NCI-H510A (cell line): ENCODE data around the gene HSD17B1.

Experiments used
- DNase-seq: peaks from one replicate; lab custom pipeline; 2025; lab: John Stamatoyannopoulos, UW

Gene HSD17B1

DNA sequence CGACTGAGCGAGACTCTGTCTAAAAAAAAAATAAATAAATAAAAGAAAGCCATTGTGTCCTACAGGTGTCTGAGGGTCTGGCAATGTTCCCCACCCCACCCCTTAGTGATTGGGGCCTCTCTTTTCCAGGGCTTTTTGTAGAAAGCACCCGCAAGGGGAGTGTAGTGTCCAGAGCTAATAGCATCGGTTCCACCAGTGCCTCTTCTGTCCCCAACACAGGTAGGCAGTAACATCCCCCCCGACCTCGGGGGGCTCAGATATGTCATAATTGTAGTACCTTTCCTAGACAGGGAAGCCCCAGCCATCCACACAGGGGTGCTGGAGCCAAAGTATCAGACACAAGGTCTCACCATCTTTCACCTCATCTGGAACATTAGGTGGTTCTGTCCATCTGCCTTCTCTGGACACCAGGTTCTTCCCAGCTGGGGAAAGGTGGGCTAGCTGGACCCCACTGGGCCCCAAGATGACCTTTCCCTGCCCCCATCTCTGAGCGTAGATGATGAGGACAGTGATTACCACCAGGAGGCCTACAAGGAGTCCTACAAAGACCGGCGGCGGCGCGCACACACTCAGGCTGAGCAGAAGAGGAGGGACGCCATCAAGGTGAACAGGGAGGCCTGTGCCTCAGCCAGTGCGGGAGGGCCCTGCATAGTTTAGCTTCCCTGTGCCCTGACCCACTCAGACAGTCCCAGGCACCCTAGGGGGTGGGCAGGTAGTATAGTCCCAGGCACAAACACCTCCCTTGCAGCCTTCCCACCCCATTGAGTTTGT is 15.8 kb downstream of the HSD17B1 start:
- DNase-seq = no peak

DNA sequence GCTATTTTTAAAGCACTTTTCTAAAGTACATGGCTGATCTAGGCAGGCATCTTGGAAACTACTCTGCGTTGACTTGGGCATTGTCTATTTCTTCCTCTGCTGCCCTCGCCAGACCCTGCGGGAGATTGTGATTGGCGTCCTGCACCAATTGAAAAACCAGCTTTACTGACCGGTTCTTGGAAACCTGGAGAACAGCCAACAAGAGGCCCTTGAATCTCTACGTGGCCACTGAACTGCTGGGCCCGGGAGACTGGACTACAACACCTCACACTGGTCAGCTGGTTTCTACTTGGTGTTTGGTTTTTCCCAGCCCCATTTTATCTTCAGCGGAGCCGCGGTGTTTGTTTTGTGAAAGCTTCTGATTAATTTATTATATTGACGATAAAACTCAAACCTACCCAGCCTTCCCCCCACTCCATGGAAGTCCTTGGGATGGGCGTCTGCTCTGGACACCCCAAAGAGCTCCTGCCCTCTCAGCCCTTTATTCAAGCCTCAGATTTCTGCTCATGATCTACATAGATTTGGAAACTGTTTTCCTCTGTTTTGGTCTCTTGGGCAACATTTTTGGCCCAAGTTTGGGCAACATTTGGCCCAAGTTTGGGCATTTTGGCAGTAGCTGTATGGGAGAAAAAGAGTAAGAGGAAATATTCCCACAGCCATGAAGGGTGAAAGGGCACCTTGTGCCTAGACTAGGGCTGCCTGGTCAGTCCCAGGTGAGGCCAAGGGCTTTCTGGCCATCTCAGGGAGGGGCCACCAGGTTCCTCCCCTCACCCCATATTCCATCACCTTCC is 18.9 kb downstream of the HSD17B1 start:
- no peak for DNase-seq

DNA sequence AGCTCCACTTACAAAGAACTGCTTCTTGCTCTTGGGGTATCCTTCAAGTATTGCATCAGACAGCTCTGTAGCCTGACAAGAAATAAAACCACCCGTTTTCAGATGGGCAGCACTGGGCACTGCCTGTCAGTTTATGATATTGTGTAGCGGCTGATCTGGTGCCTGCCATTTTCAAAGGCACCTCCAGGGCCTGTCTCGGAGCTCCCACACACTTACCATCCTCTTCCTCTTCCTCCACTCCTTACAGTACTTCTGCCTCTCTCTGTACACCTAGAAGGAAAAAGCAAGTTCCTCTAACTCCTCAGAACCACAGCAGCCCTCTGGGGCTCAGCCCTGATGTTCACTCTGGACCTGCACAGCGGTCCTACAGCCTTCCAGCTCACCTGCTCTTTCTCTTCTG is 20.4 kb downstream of the HSD17B1 start:
- no peak for DNase-seq

DNA sequence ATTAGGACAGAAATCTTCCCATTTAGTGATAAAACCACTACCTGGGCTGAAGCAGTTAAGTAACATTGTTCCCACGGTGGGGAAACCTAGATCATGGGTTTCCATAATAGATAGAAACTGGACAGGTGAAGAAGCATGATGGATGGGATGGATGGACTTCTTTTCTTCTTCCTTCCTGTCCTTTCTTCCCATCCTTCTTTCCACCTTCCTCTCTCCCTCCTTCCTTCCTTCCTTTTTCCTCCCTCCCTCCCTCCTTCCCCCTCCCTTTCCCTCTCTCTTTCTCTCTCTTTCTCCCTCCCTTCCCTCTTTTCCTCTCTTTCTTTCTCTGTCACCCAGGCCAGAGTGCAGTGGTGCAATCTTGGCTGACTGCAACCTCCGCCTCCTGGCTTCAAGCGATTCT is 21.7 kb downstream of the HSD17B1 start:
- DNase-seq = no peak

DNA sequence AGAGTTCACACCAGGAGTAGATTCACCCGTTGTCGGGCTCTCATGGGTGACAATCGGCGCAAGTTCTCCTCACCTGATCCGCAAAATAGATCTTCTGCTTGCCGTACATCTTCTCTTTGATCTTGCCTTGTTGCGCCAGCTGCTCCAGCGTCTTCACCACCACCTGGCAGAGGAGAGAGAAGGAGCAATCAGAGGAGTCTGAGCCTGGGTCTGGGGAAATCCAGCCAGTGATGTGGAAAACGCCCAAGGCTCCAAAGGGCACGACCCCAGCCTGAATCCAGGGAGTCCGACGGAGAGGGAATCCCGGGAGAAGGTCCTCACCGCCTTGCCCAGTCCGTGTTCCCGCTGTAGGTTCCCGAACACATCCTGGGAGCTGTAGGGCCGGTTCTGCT is 24.4 kb downstream of the HSD17B1 start:
- DNase-seq = no peak

- peak; percentile 90 for DNase-seq
Observed at GRCh38 chr17:42577532-42578281, 25.0 kb downstream of the HSD17B1 start, which contains the start of gene PSMC3IP. TSS of gene PSMC3IP (minus strand) at chr17:42577729. CDS start at chr17:42577686, 43 bp downstream.

DNA sequence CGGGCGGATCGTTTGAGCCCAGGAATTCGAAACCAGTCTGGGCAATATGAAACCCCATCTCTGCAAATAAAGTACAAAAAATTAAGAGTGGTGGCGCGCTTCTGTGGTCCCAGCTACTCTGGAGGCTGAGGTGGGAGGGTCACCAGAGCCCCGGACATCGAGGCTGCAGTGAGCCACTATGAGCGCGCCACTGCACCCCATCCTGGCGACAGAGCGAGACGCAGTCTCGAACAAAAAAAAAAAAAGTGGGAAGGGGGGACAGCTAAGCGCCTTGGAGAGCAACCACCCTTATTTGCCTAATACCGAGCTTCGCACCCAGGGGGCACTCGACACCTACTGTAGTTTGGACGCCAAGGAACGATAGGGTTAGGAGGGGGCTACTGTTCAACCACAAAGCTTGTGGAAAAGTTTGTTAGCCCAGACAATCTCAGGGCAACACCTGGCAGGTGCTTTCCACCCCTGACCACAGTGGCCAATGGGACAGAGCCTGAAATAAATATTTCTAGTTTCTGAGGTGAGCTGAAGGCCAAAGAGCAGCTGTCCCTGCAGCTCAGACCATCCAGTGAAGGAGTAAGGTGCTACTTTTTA is 25.7 kb downstream of the HSD17B1 start:
- peak; percentile 66 for DNase-seq

DNA sequence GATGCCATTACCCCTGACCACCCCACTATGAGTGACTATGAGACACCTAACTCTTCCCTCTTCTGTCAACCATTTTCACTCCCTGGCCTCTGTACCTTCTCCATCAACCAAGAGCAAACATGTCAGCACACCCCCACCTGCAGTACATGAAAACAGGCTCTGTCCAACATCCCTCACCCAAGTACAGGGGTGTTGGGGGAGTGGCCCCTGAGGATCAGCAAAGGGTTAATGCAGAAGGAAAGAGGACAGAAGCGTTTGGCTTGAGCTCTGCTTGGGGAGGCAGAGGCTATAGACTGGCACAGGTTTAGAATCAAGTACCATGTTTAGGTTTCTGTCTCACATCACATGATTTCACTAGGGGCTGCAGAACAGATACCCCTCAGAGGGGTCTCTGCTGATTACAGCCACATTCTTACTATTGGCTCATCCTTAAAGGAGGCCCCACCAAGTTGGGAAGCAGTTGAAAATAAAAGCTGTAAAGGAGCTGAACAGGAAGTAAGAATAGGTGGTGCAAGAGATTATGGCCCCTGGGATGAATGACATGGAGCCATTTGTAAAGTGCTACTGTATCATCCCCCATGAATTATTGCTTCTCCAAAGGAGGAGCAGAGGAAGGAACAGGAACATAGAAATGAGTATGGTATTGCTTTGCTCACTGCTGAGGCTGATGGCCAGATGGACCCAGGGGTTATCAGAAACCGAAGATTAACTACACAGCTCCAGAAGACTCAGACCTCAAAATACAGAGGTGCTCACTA is 27.2 kb downstream of the HSD17B1 start:
- no peak for DNase-seq

DNA sequence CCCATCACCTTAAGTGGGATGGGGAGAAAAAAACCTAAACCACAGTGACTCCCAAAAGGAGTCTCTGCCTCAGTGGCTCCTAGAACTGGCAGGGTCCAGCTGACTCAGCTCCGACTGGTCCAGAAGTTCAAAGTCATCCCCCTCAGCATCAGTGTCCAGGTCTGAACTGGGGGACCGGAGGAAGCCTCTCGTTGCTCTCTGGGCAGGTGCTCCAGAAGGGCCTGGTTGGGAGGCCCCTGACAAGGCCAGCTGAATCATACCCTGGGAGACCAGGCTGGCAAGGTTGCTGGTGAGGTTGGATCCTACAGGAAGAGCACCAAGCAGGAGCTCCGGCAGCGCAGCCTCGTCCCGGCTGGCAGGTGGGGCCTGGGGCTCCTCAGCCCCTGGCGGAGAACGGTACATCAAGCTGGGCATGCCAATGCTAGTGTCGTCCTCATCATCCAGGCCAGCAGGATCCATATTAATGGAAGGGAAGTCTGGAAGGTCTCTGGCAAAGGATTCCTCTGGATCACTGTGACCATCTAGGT is 29.1 kb downstream of the HSD17B1 start:
- DNase-seq = no peak

- DNase-seq = no peak
Observed at GRCh38 chr17:42584880-42585279, 32.2 kb downstream of the HSD17B1 start.

GRCh38 chr17:42585353-42585752 is 32.6 kb downstream of the HSD17B1 start:
- DNase-seq = no peak

- no peak for DNase-seq
Observed at GRCh38 chr17:42586514-42587230, 33.9 kb downstream of the HSD17B1 start.

DNA sequence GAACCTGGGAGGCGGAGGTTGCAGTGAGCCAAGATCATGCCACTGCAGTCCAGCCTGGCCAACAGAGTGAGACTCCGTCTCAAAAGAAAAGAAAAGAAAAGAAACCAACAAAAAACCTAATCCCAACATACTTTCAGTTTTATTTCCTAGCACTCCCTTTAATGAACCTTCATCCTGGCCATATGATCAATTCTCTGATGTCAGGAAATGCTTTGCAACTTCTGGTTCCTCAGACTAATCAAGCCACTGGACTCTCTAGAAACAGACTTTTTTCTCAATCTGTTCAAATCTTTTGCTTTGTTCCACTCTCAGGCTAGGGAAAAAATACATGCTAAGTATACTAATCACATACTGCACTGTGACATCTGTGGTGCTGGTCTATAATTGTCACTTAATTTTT is 38.2 kb downstream of the HSD17B1 start:
- no peak for DNase-seq

DNA sequence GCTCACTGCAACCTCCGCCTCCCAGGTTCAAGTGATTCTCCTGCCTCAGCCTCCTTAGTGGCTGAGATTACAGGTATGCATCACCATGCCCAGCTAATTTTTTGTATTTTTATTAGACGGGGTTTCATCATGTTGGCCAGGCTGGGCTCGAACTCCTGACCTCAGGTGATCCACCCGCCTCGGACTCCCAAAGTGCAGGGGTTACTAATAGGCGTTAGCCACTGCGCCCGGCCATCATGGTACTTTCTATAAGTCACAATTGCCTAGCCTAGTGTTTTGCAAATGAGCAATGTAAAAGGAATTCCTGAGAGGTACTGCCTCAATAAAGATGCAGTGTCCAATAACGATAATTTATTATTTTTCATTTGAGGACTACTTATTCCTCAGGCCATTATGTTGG is 38.7 kb downstream of the HSD17B1 start:
- DNase-seq = no peak

DNA sequence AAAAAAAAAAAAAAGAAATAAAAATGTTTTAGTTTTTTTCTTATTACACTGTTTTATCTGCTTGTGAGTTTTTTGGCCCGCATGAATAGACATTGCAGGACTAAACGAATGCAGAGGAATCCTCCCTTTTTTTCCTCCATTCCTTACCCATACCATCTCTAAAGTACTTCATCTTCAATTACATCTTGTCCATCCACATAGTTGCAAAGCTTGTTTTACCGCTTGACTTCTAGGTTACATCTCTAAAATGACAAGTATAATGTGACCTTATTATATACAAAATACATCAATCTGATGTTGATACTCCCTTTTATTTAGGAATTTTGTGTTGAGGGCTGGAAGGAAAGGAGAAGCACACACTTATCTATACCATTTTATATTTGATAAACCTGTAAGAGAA is 43.7 kb downstream of the HSD17B1 start:
- no peak for DNase-seq

- DNase-seq = no peak
Observed at GRCh38 chr17:42598905-42599304, 46.2 kb downstream of the HSD17B1 start.

DNA sequence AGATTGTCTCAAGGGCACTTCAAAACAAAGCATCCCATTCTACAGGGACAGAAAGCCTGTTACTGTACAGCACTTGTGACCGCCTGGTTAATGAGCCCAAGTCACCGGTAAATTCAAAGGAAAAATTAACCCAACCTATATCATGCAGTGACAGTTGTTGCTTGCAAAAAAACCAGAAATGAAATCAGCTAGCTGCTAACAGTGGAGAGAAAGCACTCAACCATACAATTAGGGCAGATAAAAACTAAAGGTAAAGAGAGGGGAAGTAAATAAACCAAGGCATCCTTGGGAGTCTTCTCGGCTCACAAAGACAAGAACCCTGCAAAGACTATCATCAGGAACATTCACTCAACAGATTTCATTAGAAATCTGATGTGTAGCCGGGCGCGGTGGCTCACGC is 50.6 kb downstream of the HSD17B1 start:
- DNase-seq = no peak
